Heart left ventricle (tissue), 16 donors: ENCODE results near the gene DNALI1. TPM values are rescaled to one million over a fixed set of nuclear protein-coding genes. Genes with fewer than 3 reads are reported as not detected.
"Not testable (repeated sequence)": the region's sequence is repeated elsewhere in the genome, so short reads cannot be mapped to it uniquely, and the experiment has no call there.

ENCODE experiments used
- ATAC-seq, 4 donors: fragments of 200-7000 bp; cut with Tn5 transposase; one replicate each; pipeline ENCODE4 v1.9.1; 2020 to 2022; ENCODE audit warnings: moderate library complexity in 4 of 4, mild to moderate bottlenecking in 3 of 4, moderate number of reproducible peaks in 1 of 4
- DNase-seq, 5 donors: peaks; one replicate each; pipeline ENCODE4 v3.0.0-alpha.2; 2020
- H3K27ac ChIP-seq, 12 donors: fragments of 200-600 bp; sonication (generic) in 4 of 12; one replicate each; pipeline versions ENCODE4 v1.5.0 to v1.8.0; 2016 to 2022; ENCODE audit warnings: mild to moderate bottlenecking in 2 of 12
- H3K27me3 ChIP-seq, 9 donors: fragments of 200-600 bp; sonication (generic) in 2 of 9; one replicate each; pipeline versions ENCODE4 v1.5.1 to v1.8.0; 2016 to 2022; ENCODE audit warnings: mild to moderate bottlenecking in 3 of 9
- H3K36me3 ChIP-seq, 9 donors: fragments of 200-600 bp; sonication (generic) in 2 of 9; one replicate each; pipeline versions ENCODE4 v1.5.0 to v1.8.0; 2018 to 2022; ENCODE audit warnings: mild to moderate bottlenecking in 2 of 9
- H3K4me1 ChIP-seq, 12 donors: fragments of 200-600 bp; sonication (generic) in 4 of 12; one replicate each; pipeline versions ENCODE4 v1.5.0 to v1.8.0; 2016 to 2022; ENCODE audit warnings: mild to moderate bottlenecking in 3 of 12
- H3K4me3 ChIP-seq, 12 donors: fragments of 200-600 bp; sonication (generic) in 4 of 12; one replicate each; pipeline versions ENCODE4 v1.5.0 to v1.8.0; 2017 to 2022; ENCODE audit warnings: mild to moderate bottlenecking in 9 of 12, moderate library complexity in 4 of 12
- H3K9me3 ChIP-seq, 12 donors: fragments of 200-600 bp; sonication (generic) in 4 of 12; one replicate each; pipeline versions ENCODE4 v1.5.0 to v1.8.0; 2016 to 2022; ENCODE audit warnings: mild to moderate bottlenecking in 1 of 12
- CTCF ChIP-seq, 12 donors: fragments of 200-600 bp; sonication (generic) in 4 of 12; IDR thresholded peaks; one replicate each; pipeline versions ENCODE4 v1.5.0 to v1.8.0; 2018 to 2022; ENCODE audit warnings: antibody characterized with exemption in 12 of 12, mild to moderate bottlenecking in 5 of 12
- POLR2A ChIP-seq, 2 donors: fragments of 450-650 bp; IDR thresholded peaks; one replicate each; pipeline ENCODE4 v1.6.1; 2017; ENCODE audit warnings: antibody characterized with exemption in 2 of 2, mild to moderate bottlenecking in 2 of 2, moderate library complexity in 2 of 2
- WGBS, 4 donors: extraction: QIAGEN DNeasy Blood & Tissue Kit in 2 of 4; methylation state at CpG; one replicate each; pipeline versions ENCODE4 v1.1.5 to v1.1.7; 2013 to 2018; 5-methylcytosine and 5-hydroxymethylcytosine counted together
- intact Hi-C, 10 donors: fragments of 100-400 bp; cut with DNase I; formaldehyde crosslinking; loops; one replicate each; pipeline versions ENCODE4 v1.11.1 to v1.14.2; 2022
- polyA plus RNA-seq, 2 donors: library from polyadenylated mRNA; stranded (reverse); fragments of 200-250 nt; gene quantifications; one replicate each; pipeline ENCODE4 v1.2.3, GENCODE V29; 2013
- total RNA-seq, 9 donors: library from RNA; depleted of rRNA in 2 of 9; stranded (reverse); fragments of >200 nt in 2 of 9; fragmentation: NEBNext Ultra II Directional in 3 of 9; extraction: Animal tissue kit (Norgen Biotek cat#: 25700) in 3 of 9; gene quantifications; one replicate each; pipeline versions ENCODE4 v1.1.0 to v1.2.4, GENCODE V29; 2016 to 2023
- donor health status: ischemic (EF 13 %, LVEDD 7.1; RV severe dilation, severe dysfunction).
- donor health status: healthy with polysubstance abuse.
- donor health status: DM: no; HTN: yes; CAD: no.
- donor health status: DM: no; HTN: no; CAD: no.
- donor health status: ischemic (EF 25% LVEDD 6.9; RV normal size, moderate dysfunction).
- donor health status: ischemic (EF 25% LVEDD 5.7; RV mildly dilated, moderate dysfunction).
- donor health status: healthy.
- donor health status: DM: yes; HTN: yes; CAD: no.
- donor health status: ischemic (EF 35%, LVEDD 5.7; RV mildly dilated, moderate dysfunction).
- donor health status: nonischemic (EF 11% LVEDD 7.7; RV severe dilation, severe dysfunction).
- donor health status: DM: yes; HTN: yes; CAD: no.
- donor health status: PGD.
- donor health status: ischemic (EF 29% LVEDD 5.4; RV normal size, mild dysfunction).
- donor health status: nonischemic (EF 23%, LVEDD 6.1; RV moderate dilation, normal function).

Gene DNALI1
- total and polyA plus RNA-seq, 11 donors: 1.9 to 12.5 (median 3.3) TPM

- no peaks in the 10 kb centered on the region for H3K27me3 ChIP-seq
- intact Hi-C loops: no loop called here
- peak overlapping the region in 1 of 12 donors; percentile 33 for H3K27ac ChIP-seq
- DNase-seq (no peak), ATAC-seq (no peak)
- WGBS, 4 donors: 89 to 90% (median 90%) methylated on average over 7 of the region's 7 CpGs
- no peaks in the 10 kb centered on the region for H3K4me1 ChIP-seq
- H3K36me3 ChIP-seq: peaks cover 0 to 100% (median 98%) of the 10 kb centered on the region in 9 donors
- H3K9me3 ChIP-seq: no peaks in the 10 kb centered on the region
- H3K4me3 ChIP-seq: no peak overlapping the region
- TF ChIP-seq POLR2A (IDR thresholded peaks at IDR 0.05): no peak
- no peak for TF ChIP-seq CTCF (IDR thresholded peaks at IDR 0.05)
These were observed 18.2 kb downstream of the DNALI1 start for GRCh38 chr1:37574834-37575480.

- Histone ChIP-seq H3K4me1 (no peaks in the 10 kb centered on the region), H3K27me3 (no peaks in the 10 kb centered on the region), H3K9me3 (no peaks in the 10 kb centered on the region), H3K36me3 (peaks cover 0 to 100% (median 98%) of the 10 kb centered on the region in 9 donors), H3K27ac (peak overlapping the region in 1 of 12 donors; percentile 33), H3K4me3 (no peak overlapping the region)
- no peak for TF ChIP-seq POLR2A (IDR thresholded peaks at IDR 0.05)
- TF ChIP-seq CTCF (IDR thresholded peaks at IDR 0.05): no peak
- no peak for ATAC-seq
- intact Hi-C loops: no loop called here
- no peak for DNase-seq
- WGBS, 4 donors: 93 to 97% (median 95%) methylated on average over 5 of the region's 5 CpGs
These were observed 19.0 kb downstream of the DNALI1 start for GRCh38 chr1:37575692-37576091.

DNA sequence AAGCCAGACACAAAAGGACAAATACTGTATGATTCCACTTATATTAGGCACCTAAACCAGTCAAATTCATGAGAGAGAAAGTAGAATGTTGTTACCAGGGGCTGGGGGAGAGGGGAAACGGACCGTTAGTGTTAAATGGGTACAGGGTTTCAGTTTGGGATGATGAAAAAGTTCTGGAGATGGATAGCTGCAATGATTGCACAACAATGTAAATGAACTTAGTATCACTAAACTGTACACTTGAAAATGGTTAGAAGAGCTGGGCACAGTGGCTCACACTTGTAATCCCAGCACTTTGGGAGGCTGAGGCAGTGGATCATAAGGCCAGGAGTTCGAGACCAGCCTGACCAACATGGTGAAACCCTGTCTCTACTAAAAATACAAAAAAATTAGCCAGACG is 27.8 kb downstream of the DNALI1 start:
- 91 to 96% (median 94%) methylated on average over 4 of the region's 4 CpGs for WGBS, 4 donors
- H3K9me3 ChIP-seq, ATAC-seq, H3K27ac ChIP-seq, DNase-seq, intact Hi-C loops, H3K4me3 ChIP-seq, H3K4me1 ChIP-seq, H3K27me3 ChIP-seq: not testable (repeated sequence)
- peaks cover 0 to 100% (median 98%) of the 10 kb centered on the region in 9 donors for H3K36me3 ChIP-seq

GRCh38 chr1:37588939-37589338 is 32.2 kb downstream of the DNALI1 start:
- TF ChIP-seq POLR2A (IDR thresholded peaks at IDR 0.05) (no peak), CTCF (IDR thresholded peaks at IDR 0.05) (no peak)
- no peak for ATAC-seq
- 90 to 95% (median 93%) methylated on average over 2 of the region's 2 CpGs for WGBS, 4 donors
- no peak for DNase-seq
- no peak overlapping the region for H3K4me3 ChIP-seq
- peaks cover 0 to 100% (median 95%) of the 10 kb centered on the region in 9 donors for H3K36me3 ChIP-seq
- H3K4me1 ChIP-seq: peaks cover 0 to 4% (median 1%) of the 10 kb centered on the region in 12 donors
- no peaks in the 10 kb centered on the region for H3K9me3 ChIP-seq
- intact Hi-C loops: no loop called here
- no peaks in the 10 kb centered on the region for H3K27me3 ChIP-seq
- H3K27ac ChIP-seq: no peak overlapping the region
